Measurements from ENCODE around the gene SOX6.

DNA sequence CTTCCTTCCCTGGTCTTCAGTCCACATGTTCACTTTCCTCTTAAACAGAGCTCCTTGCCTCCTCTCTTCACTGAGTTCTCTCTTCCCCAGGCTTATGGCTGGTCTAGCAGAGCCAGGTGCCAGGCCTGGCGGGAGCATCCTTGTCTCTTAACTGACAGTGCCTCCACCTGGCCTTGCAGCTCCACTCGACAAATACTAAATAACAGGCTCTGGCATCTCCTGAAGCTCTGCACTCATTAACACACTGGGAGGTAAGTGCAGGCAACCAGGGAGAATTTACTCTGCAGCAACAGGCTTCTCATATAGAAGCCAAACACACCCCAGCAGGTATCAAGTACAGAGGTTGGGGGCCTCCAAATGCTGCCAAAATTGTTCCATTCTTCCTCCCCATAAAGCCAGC lies 438.1 kb downstream of the SOX6 start:
- TF ChIP-seq, protein P1, sequence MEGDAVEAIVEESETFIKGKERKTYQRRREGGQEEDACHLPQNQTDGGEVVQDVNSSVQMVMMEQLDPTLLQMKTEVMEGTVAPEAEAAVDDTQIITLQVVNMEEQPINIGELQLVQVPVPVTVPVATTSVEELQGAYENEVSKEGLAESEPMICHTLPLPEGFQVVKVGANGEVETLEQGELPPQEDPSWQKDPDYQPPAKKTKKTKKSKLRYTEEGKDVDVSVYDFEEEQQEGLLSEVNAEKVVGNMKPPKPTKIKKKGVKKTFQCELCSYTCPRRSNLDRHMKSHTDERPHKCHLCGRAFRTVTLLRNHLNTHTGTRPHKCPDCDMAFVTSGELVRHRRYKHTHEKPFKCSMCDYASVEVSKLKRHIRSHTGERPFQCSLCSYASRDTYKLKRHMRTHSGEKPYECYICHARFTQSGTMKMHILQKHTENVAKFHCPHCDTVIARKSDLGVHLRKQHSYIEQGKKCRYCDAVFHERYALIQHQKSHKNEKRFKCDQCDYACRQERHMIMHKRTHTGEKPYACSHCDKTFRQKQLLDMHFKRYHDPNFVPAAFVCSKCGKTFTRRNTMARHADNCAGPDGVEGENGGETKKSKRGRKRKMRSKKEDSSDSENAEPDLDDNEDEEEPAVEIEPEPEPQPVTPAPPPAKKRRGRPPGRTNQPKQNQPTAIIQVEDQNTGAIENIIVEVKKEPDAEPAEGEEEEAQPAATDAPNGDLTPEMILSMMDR (IDR thresholded peaks at IDR 0.05) = no peak
- TF ChIP-seq POLR2A (IDR thresholded peaks at IDR 0.05) (no peak), POLR2AphosphoS5 (IDR thresholded peaks at IDR 0.05) (no peak)

Data from prostate gland (tissue), 2 donors.